Adipose tissue (tissue), 3 donors: ENCODE data around the gene POT1. TPM values are rescaled to one million over a fixed set of nuclear protein-coding genes. Genes with fewer than 3 reads are reported as not detected.
"Not testable (repeated sequence)": the region's sequence is repeated elsewhere in the genome, so short reads cannot be mapped to it uniquely, and the experiment has no call there.

ENCODE experiments used
- H3K27ac ChIP-seq: one replicate; pipeline ENCODE4 v1.5.1; 2013; ENCODE audit warnings: low read depth, low read length
- WGBS, 3 donors: extraction: QIAGEN DNeasy Blood & Tissue Kit; methylation state at CpG; one replicate each; pipeline ENCODE4 v1.1.7; 2013; 5-methylcytosine and 5-hydroxymethylcytosine counted together
- polyA plus RNA-seq, 3 donors: library from polyadenylated mRNA; stranded (reverse); fragments of 200-250 nt; gene quantifications; one replicate each; pipeline ENCODE4 v1.2.3, GENCODE V29; 2013
- donor health status: healthy with polysubstance abuse.
- donor health status: Bipolar disorder and iron deficiency.
- donor health status: healthy.

POT1 gene, protein sequence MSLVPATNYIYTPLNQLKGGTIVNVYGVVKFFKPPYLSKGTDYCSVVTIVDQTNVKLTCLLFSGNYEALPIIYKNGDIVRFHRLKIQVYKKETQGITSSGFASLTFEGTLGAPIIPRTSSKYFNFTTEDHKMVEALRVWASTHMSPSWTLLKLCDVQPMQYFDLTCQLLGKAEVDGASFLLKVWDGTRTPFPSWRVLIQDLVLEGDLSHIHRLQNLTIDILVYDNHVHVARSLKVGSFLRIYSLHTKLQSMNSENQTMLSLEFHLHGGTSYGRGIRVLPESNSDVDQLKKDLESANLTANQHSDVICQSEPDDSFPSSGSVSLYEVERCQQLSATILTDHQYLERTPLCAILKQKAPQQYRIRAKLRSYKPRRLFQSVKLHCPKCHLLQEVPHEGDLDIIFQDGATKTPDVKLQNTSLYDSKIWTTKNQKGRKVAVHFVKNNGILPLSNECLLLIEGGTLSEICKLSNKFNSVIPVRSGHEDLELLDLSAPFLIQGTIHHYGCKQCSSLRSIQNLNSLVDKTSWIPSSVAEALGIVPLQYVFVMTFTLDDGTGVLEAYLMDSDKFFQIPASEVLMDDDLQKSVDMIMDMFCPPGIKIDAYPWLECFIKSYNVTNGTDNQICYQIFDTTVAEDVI
- polyA plus RNA-seq, result 10 to 100 TPM in 1 of 3 donors, 1 to 10 TPM in 2; 5.1 to 11.7 (median 6.1) TPM

DNA sequence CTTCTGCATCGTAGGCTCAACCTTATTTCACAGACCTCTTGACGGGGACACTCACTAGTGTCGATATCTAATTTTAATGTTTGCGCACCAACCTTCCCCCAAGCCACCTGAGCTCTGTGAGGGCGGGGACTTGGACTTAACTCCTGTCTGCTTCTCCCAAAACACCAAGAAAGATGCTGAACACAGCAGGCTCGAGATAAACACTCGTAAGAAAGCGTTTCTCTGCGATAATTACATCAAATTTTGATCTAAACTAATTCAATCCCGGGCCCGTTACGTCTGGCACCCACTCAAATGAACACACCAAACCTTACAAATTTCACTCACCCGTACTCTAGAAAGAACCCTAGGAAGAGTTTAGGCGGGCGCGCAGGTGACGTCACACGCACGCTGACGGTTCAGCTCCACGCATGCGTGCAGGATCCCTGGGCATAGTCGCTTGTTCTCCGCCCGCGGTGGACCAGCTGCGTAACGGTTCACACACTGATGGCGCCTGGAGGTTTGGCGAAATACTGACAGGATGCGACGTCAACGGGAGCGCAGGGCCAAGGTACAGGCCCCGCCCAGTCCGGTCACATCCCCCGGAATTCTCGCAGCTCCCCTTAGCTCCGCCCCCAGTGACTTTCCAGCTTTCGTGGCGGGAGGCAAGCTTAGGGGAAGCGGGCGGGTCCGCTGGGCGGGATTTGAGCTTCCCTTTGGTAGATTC is at the start of gene POT1:
Gene POT1, minus strand, starts transcription at position 359 of the 706 bp plus-strand sequence. CDS start 32,652 bp downstream, outside the sequence.
- 0% methylated on average over 45 of the region's 45 CpGs for WGBS, 3 donors
- H3K27ac ChIP-seq, result peak within 1 kb of the TSS; percentile 72

DNA sequence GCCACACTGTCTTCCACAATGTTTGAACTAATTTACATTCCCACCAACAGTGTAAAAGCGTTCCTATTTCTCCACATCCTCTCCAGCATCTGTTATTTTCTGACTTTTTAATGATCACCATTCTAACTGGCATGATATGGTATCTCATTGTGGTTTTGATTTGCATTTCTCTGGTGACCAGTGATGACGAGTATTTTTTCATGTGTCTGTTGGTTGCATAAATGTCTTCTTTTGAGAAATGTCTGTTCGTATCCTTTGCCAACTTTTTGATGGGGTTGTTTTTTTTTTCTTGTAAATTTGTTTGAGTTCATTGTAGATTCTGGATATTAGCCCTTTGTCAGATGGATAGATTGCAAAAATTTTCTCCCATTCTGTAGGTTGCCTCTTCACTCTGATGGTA is 45.5 kb upstream of the POT1 start:
- H3K27ac ChIP-seq, result not testable (repeated sequence)
- WGBS, 3 donors, result 59 to 68% (median 61%) methylated on average over 3 of the region's 3 CpGs

DNA sequence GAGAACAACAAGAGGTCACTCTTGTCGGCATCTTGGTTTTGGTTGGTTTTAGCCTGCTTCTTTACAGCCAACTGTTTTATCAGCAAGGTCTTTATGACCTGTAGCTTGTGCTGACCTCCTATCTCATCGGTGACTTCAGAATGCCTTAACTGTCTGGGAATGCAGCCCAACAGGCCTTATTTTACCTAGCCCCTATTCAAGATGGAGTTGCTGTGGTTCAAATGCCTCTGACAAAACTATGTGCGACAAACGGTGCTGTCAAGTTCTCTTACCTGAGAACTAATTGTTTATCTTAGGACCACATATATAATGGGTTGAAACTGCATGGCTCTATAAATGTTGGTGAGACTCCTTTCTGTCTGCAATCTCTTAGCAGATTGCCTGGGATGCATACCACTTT is 35.9 kb upstream of the POT1 start:
- WGBS, 3 donors, result 74 to 91% (median 84%) methylated on average over 4 of the region's 4 CpGs
- H3K27ac ChIP-seq, result no peak overlapping the region

DNA sequence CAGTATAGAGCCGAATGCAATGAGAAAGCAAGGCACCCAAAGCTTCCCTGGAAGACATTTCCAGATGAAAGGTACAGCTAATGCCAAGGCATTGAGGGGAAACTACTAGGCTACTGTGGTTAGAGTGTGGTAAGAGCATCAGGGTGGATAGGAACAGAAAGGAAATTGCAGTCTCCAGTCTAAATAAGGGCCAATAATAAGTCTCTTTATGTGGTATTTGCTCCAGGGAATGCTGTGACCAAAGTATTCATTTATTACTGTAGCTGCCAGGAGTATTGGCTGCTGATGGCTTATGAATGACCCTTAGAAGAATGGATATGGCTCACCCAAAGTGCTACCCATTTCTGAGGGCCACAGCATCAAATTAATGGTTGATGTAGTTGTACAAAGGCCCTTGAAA is 30.1 kb upstream of the POT1 start:
- WGBS, 3 donors, result 52 to 93% (median 55%) methylated on average over 1 of the region's 1 CpG

DNA sequence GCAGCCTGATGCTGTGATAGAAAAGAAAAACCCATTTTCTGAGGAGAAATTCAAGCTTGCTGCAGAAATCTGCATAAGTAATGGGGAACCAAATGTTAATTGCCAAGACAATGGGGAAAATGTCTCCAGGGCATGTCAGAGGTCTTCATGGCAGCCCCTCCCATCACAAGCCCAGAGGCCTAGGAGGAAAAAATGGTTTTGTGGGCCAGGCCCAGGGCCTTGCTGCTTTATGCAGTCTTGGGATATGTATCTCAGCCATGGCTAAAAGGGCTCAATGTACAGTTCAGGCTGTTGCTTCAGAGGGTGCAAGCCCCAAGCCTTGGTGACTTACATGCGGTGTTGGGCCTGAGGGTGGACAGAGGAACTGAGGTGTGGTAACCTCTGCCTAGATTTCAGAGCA is 28.3 kb upstream of the POT1 start:
- 96 to 100% (median 100%) methylated on average over 1 of the region's 1 CpG for WGBS, 3 donors

More for the DNA sequence above, 30.1 kb upstream of the POT1 start:
- no peak overlapping the region for H3K27ac ChIP-seq

DNA sequence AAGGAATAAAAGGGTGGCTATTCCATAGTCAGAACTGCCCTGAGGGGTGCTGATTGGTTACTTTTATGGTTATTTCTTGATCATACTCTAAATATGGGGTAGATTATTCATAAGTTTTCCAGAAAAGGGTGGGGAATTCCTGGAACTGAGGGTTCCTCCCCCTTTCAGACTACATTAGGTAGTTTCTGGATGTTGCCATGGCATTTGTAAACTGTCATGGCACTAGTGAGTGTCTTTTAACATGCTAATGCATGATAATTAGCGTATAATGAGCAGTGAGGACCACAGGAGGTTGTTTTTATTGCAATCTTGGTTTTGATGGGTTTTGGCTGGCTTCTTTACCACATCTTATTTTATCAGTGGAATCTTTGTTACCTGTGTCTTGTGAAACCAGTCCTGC is 26.5 kb upstream of the POT1 start:
- 70 to 90% (median 74%) methylated on average over 1 of the region's 1 CpG for WGBS, 3 donors
- no peak overlapping the region for H3K27ac ChIP-seq

More for the DNA sequence above, 28.3 kb upstream of the POT1 start:
- not testable (repeated sequence) for H3K27ac ChIP-seq

DNA sequence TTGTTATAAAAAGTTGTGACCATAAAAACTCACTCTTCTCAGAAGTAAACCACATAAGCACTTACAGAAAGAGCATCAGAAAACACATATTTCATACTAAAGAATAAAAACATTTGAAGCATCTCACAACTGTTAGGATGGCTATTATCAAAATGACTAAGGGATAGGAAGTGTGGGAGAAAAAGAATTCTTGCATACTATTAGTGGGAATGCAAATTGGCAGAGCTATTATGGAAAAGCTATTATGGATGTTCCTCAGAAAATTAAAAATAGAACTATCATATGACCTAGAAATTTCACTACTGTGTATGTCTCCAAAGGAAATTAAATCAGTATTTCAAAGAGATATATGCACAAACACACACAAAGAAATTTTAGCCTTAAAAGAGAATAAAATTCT is 25.2 kb upstream of the POT1 start:
- no peak overlapping the region for H3K27ac ChIP-seq

DNA sequence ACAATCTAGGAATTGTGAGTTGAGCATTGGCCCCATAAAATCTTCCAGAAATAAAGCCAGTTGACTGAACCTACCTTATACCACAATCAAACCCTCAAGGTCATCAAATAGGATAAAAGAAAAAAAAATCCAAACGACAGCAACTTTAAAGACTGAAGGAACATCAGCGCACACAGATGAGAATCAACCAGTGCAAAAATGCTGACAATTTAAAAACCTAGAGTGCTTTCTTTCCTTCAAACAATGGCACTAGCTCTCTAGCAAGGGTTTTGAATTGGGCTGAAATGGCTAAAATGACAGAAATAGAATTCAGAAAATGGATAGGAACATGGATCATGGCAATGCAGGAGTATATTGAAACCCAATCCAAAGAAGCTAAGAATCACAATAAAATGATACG is 16.1 kb upstream of the POT1 start:
- no peak overlapping the region for H3K27ac ChIP-seq
- 92 to 96% (median 94%) methylated on average over 3 of the region's 3 CpGs for WGBS, 3 donors

DNA sequence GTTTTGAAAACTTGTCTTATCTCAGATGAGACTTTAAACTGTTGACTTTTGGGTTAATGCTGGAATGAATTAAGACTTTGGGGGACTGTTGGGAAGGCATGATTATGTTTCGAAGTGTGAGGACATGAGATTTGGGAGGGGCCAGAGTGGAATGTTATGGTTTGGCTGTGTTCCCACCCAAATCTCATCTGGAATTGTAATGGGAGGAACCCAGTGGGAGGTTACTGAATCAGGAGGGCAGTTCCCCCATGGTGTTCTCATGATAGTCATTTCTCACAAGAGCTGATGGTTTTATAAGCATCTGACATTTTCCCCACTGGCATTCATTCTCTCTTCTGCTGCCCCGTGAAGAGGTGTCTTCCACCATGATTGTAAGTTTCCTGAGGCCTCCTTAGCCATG is 13.8 kb upstream of the POT1 start:
- H3K27ac ChIP-seq, result no peak overlapping the region
- 82 to 94% (median 86%) methylated on average over 2 of the region's 2 CpGs for WGBS, 3 donors

DNA sequence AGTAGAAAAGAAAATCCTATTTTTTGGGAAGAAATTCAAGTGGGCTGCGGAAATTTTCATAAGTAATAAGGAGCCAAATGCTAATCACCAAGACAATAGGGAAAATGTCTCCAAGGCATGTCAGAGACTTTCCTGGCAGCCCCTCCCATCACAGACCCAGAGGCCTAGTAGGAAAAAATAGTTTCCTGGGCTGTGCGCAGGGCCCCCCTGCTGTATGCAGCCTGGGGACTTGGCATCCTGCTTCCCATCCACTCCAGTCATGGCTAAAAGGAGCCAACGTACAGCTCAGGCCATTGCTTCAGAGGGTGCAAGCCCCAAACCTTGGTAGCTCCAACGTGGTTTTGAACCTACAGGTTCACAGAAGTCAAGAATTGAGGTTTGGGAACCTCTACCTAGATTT is 12.8 kb upstream of the POT1 start:
- WGBS, 3 donors, result 80 to 84% (median 81%) methylated on average over 4 of the region's 4 CpGs
- no peak overlapping the region for H3K27ac ChIP-seq

DNA sequence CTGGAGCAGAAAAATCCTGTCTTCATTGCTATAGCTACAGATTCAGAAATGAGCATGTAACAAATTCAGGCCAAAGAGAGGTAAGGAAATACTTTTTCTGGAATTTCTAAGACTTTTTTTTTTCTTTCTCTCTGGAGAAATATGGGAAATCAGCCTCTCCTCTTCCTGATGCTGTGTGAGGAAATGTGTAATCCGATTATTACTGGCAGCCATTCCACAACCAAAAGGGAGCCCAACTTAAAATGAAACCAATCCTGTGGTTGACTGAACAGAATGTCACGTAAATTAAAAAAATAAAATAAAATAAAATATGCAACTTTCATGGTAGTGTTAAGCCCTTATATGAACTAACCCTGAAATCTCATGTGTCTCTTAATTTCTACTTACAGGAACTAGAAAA is 10.7 kb upstream of the POT1 start:
- H3K27ac ChIP-seq, result no peak overlapping the region
- 71 to 74% (median 72%) methylated on average over 2 of the region's 2 CpGs for WGBS, 3 donors

DNA sequence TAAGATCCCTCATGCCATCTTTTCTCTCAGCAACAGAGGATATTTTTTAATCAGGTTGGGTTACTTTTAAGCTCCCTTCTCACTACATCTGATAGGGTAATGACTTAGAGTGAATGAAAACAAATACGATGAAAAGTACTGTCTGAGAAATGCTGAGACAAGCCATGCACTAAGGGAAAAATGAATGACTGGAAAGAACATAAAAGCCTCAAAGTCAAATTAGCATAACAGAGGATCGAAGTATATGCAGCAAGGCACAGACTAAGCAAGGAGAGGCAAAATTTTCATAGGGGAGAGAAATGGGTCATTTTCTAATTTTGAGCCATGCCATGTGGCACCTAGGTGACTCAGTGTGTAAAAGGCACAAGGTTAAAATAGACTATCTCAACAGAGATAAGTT is 8.5 kb upstream of the POT1 start:
- no peak overlapping the region for H3K27ac ChIP-seq
- WGBS, 3 donors, result 78 to 90% (median 84%) methylated on average over 2 of the region's 2 CpGs

DNA sequence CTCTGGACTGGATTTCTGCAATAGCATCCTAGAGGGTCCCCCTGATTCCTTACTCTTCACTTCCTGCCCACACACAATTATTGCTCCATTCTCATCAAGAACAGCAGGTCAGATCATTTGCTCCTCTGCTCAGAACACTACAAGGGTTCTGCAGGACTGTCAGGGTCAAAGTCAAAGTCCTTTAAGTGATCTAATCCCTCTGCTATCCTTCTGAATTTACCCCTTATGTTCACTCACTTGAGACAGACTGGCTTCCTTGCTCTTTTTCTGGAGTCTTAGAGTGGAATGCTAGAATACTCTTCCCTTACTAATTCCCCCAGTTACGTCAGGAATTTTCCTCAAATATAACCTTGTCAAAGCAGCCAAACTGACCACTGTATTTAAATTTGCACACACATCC is 7.5 kb upstream of the POT1 start:
- WGBS, 3 donors, result 84 to 100% (median 87%) methylated on average over 1 of the region's 1 CpG
- no peak overlapping the region for H3K27ac ChIP-seq

DNA sequence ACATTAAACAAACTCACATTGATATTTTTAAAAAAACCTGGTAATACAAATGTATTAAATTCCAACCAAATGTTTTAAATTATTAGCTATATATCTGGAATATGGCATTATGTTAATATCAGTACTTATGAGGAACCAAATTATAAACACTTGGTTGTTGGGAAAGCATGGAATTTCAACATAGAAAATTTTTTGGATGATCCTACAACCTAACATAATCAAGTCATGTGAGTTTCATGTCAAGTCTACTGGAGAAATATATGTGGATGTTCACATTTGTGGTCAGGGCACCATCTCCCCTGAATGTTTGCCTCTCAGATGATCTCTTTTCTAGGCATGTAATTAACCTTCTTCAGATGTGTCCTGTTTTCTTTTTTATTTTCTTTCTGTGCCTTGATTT is 5.2 kb upstream of the POT1 start:
- H3K27ac ChIP-seq, result no peak overlapping the region

DNA sequence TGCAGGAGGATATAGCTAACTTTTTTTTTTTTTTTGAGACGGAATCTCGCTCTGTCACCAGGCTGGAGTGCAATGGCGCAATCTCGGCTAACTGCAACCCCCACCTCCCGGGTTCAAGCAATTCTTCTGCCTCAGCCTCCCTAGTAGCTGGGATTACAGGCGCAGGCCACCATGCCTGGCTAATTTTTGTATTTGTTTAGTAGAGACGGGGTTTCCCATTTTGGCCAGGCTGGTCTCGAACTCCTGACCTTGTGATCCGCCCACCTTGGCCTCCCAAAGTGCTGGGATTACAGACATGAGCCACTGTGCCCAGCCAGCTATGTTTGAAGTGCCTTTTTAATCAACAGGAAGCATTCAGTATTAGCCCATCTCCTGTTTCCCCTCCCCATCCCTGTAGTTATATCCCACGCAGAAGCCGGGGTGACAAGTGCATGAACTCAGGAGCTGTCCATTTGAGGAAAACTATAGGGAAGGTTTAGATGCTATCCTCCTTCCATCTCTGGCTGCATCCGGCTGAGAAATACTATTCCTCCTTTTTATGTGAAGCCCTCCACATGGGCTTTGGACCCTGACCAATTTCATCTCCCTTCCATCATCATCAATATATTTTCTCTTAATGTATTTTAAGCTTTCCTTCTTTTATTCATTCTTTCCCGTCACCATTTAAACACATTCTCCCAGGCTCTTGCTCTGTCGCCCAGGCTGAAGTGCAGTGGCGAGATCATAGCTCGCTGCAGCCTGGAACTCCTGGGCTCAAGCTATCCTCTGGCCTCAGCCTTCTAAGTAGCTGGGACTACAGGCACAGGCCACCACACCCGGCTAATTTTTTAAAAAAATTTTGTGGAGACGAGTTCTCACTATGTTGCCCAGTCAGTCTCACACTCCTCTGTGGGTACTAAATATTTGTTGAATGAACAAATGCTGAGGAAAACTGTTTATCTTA is 1.3 kb upstream of the POT1 start:
- H3K27ac ChIP-seq, result no peak overlapping the region
- 78 to 84% (median 79%) methylated on average over 16 to 18 of the region's 18 CpGs for WGBS, 3 donors

DNA sequence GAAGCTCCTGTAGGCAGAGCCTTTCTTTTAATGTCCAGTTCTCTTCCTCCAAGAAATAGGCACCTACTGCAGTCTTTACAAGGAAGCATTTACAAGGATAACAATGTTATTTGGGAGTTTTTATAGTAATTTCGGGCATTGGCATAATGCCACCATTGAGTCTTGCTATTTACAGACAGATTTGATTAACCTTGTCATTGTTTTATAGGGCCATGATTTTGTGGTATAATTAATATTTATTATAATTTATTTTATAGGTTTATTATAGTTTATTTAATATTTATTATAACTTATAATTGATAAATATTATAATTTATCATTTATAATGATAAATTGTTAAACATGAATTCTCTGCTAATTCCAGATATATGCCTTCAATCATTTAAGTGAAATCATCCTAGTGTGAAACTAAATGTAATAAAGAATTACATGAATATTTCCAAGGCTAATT is 573 bp upstream of the POT1 start:
- H3K27ac ChIP-seq, result no peak overlapping the region
- 0 to 11% (median 3%) methylated on average over 1 of the region's 1 CpG for WGBS, 3 donors

DNA sequence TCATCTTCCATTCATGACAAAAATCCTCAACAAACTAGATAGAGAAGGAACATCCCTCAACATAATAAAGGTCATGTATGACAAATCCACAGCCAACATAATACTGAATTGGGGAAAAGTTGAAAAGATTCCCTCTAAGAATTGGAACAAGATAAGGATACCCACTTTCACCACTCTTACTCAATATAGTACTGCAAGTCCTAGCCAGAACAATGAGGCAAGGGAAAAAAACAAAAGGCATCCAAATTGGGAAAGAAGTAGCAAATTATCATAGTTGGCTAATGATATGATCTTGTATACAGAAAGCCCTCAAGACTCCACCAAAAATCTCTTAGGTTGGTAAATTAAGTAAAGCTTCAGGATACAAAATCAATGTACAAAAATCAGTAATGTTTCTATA is 4.7 kb downstream of the POT1 start:
- no peak overlapping the region for H3K27ac ChIP-seq

DNA sequence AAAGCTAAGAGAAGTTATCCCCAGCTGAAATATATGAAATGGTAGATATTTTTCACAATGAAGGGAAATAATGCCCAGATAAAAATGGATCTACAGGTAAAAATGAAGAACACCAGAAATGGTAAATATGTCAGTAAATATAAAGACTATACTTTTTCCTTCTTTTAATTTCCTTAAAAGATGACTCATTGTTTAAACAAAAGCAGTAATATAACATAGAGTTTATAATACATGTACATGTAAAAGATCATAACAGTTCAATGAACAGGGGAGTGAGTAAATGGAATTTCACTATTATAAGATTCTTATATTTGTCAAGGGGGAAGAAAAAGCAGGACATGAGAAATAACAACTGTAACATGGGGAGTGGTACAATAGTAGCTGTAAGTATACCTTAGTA is 7.4 kb downstream of the POT1 start:
- H3K27ac ChIP-seq, result no peak overlapping the region

DNA sequence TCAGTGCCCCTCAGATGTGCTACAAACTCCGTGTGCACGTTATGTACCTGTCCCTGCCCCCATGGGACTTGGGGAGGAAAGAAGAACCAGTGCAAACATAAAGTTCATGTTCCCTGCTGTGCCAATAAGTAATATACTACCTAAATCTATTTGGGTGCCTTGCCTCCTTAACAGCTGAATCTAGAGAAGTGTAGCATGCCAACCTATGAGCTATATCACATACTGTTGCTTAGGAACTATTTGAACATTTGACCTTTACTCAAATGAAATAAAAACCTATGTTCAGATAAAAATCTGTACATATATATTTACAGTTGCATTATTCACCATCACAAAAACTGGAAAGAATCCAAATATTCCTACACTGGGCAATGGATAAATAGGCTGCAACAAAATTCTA is 9.8 kb downstream of the POT1 start:
- no peak overlapping the region for H3K27ac ChIP-seq
- 92 to 94% (median 94%) methylated on average over 2 of the region's 2 CpGs for WGBS, 3 donors
